SK-MEL-5 (cell line): Measurements from ENCODE around the gene NPNT. TPM values are rescaled to one million over a fixed set of nuclear protein-coding genes. Genes with fewer than 3 reads are reported as not detected.
A peak's percentile ranks its signal among the peaks of the same experiment; 100 is the strongest.

Source experiments
- DNase-seq: peaks from one replicate; pipeline ENCODE4 v3.0.0-alpha.2; 2016; ENCODE audit warnings: low read depth, low spot score
- in situ Hi-C: cut with HindIII; loops from 2 replicates; pipeline ENCODE4 v1.10.0; 2016; ENCODE audit warnings: low sequenced_read_pairs, high pct_unique_total_duplicates, low pct_unique_long_range_greater_than_20kb
- total RNA-seq: library from RNA; depleted of rRNA; stranded (reverse); fragments of >200 nt; shearing (Covaris generic); gene quantifications from 2 replicates; pipeline ENCODE4 v1.2.3, GENCODE V29; 2014

Gene NPNT
- total RNA-seq, 1 experiment from 2014 or later, result not detected

DNA sequence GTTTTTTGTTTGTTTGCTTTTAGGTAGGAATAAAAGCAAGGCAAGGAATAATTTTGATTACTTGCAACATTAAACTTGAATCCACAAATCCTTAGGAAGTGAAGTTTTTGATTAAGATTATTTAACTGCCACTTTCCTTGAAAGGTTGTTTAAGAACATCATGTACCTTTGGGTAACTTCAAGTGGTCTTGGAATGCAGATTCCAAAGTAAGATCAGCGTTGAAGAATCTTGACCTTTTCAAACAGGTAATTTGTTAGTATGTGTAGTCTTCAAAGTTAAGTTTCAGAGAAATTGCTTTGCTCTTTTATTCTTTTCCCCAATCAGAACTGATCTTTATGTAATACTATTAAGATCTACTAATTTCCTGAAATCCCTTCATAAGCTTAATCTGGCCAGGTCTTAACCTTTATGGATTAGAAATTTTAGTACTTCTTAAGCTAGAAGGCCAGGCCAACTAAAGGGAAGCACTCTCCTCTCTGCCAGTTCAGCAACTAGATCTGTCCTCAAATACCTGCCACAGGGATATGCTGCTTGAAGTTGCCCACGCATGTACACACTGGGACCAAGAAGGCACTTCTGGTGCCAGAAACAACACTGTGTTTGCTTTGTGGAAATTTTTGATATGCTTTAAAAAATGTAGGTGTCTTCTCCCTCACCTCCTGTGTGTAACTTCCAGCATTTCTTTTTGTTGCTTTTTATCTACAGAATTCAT lies 7.4 kb downstream of the NPNT start:
- DNase-seq, result no peak
- in situ Hi-C loops, result no loop called here

DNA sequence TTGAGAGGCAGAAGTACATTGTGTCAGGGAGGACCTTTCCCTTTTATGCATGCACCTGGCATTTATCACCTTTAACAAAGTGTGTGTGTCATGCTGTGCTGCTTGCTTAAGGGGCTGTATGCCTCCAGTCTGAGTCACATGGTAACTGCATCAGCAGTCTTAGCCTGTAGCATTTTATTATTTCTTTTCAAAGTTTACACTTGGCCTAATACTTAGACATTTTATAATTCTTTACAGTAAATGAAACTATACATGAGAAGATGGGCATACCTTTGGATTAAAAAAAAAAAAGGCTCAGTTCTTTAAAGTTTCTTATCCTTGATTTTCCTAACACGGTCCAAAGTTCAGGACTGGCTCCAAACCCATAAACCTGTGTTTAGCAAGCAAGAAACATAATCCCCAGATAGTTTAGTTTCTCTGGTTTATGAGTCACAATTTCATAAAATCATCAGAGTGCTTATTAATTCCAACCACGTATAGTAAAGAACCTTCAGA lies 14.6 kb downstream of the NPNT start:
- in situ Hi-C loops, result no loop called here
- no peak for DNase-seq

DNA sequence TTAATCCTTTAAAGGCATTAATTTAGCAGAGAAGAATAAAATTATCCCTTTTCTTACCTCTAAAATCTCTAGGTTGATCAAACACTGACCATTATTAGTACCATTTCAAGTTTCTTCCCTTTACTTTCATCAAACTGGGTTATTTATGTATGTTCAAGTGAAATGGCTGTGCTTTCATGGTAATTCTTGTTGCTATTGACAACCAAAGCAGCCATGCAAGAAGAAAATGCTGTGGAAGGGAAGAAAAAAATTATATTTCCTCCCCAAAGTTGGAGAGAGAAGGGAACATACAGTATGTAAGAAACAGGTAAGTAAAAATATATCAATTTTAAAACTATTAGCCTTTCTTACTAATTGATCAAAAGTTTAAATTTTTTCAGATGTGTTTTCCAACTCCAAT lies 16.2 kb downstream of the NPNT start:
- in situ Hi-C loops, result no loop called here
- no peak for DNase-seq

DNA sequence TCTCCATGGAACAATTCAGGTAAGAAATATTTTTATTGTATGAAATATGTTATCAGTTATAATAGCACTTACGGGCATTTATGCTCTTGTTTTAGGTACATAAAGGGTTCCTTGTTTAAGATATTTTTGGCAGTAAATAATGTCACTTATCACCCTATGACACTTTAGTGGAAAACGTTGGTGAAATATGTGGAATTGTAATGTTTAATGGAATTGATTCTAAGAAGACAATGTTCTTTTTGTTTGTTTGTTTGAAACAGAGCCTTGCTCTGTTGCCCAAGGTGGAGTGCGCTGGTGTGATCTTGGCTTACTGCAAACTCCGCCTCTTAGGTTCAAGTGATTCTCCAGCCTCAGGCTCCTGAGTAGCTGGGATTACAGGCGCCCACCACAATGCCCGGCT lies 17.4 kb downstream of the NPNT start:
- in situ Hi-C loops, result no loop called here
- DNase-seq, result peak; percentile 10

DNA sequence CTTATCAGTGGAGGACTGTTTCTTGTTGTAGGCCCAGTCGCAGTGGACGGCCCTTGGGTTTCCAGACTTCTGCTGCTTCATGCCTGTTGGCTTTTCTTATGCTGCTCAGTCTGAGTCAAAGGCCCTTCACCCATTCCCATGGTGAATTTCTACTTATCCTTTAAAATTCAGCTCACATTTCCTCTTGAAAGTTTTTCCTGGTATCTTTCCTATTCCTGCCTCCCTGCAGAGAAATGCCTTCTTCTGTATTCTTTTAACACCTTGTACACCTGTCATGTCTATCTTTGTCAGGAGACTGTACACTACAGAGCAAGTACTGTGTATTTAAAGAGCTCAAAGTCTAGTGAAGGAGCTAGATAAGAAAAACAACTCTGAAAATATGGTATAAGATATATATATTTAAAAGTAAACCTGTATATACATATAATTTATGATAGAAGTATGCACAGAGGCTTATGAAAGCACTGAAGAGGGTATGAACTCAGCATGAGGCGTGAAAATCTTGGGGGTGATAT lies 22.0 kb downstream of the NPNT start:
- DNase-seq, result no peak
- in situ Hi-C loops, result no loop called here

DNA sequence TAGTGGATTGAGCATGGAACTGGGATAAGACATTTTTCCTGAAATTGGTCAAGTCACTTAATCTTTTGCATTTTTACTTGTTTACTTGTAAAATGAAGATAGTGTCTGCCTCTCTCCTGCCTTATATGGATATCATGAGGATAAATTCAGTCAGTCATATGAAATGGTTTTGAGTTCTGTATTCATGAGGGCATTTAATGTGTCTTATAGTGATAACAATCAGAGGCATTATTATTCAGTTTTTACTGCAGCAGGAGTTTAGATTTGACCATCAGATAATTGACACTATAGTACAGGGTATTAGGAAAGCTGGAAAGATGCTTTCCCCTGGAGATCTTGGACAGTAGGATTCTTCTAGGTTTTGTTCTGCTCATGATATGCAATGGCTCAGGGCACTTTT lies 26.0 kb downstream of the NPNT start:
- no peak for DNase-seq
- in situ Hi-C loops, result no loop called here

DNA sequence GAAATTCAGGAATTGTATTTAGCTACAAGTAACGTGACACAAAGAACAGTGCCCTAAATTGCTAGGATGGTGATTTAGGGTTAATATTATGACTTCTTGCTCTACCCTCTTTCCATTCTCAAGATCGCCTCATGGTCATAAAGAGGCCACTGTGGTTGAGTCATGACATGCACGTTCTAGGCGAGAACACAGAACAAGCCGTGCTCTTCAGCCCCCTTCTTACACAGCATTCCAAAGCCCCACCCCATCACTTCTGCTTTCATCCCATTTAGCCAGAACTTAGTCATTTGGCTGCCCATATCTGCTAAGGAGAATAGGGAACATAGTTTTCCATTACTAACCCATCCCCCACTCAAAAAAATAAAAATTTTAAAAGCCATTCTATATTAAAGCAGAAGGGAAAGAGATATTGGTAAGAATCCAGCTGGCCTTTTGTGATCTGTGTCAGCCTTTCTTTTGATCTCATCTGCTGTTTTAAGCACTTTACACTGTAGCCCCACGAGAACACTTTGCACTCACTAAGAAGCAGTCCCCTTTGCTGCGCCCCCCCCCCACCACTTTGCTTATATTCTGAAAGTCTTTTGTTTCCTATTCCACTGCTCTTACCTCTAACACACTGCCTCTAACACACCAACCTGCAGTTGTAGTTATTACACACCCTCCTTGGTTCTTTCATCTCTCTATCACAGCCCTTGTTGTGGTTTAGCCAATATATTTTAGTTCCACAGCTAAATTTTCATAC lies 28.4 kb downstream of the NPNT start:
- peak; percentile 4 for DNase-seq
- in situ Hi-C loops, result no loop called here

DNA sequence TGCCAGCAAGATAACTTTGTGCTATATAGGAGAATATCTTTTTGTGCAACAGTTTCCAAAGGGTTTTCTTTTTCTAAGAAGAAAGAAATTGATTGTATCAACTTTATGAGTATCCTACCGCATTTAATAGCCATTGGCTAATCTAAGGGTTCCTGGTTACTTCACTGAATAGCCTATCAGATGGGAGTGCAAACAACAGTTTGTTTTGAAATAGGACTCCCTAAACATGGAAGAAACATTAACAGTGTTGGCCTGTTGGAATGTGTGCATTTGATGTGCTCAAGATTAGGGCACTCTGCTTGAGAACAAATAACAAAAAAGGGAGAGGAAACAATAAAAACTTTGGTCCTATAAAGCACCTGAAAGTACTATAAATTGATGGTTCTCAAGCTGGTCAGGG lies 29.1 kb downstream of the NPNT start:
- no peak for DNase-seq
- in situ Hi-C loops, result no loop called here

DNA sequence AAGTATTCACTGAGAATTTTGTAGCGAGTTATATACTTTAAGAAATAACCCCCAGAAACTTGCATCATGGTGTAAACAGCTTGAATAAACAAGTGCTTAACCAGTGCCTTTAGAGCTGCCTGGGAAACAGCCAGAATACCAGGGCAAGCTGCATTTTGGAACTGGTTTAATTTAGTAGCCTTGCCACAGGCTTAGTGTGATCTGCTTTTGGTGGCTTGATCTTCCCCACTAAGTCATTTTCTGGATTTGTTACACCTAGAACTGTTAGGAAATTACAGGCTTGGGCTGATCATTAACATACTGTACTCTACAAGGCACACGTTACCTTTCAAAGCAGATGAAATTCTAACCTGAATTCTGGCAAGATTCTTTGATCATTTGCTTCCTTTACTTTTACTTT lies 35.4 kb downstream of the NPNT start:
- no peak for DNase-seq
- in situ Hi-C loops, result no loop called here

DNA sequence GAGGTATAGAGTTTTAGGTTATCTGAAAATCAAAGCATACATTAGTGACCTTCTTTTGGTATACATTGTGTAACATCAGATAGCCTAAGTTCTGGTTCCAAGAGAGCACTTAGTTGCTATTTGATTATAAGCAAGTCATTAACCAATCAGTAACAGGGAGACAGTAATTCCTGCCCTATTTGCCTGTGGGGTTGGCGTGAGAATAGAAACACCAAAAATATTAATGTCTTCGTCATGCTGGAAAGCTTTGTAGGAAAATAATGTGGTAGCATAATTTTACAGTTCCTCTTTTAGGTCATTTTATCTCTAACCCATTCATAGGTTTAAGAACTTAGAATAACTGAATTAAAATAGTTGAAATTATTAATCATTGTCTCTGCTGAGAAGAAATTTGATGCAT lies 37.8 kb downstream of the NPNT start:
- in situ Hi-C loops, result no loop called here
- DNase-seq, result no peak

DNA sequence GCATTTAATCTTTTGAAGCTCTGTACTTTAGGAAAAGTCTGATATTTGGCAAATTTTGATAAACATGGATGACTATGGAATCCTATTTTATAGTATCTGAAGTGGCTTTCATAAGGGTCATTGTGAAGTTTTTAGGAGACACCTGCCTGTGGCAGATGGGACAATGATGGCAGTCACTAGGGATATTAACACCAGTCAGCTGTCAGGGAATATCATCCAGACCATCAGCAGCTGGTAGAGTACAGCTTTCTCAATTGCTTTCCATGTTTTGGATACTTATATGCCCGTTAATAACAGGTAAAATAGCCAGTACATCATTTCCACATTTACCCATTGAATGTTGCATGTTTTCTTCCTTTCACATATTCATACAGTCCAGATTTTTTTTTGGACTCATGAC lies 39.1 kb downstream of the NPNT start:
- no peak for DNase-seq
- in situ Hi-C loops, result no loop called here

DNA sequence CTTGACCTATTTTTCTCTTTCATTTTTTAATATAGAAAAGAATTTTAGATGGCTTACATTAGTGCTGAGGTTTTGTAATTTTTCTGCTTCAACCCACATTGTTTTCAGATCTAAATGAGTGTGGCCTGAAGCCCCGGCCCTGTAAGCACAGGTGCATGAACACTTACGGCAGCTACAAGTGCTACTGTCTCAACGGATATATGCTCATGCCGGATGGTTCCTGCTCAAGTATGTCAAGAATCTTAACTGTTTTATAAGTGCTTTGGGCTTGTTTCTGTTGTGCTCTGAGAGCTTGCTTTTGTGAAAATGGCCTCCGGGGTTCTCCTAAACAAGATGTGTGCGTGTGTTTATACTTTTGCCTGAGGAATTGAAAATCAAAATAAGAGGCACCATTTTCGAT lies 41.6 kb downstream of the NPNT start:
- no peak for DNase-seq
- in situ Hi-C loops, result no loop called here

DNA sequence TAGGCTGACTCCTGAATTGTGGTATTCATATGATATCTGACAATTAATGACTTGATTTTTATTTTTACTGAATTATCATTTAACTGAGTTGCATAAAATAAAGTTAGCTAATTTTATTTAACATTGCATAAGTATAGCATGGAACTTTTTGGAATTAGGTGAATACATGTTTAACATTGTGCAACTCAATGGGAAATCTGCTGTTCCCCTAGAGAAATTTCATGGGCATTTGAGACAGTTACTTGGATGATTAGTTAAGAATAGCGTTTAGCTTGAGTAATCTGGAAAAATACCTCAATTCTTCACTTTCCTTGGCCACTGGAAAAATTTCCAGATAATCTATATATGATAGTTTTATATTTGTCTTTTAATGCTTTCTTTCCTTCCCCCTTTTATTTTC lies 42.5 kb downstream of the NPNT start:
- no peak for DNase-seq
- in situ Hi-C loops, result no loop called here

DNA sequence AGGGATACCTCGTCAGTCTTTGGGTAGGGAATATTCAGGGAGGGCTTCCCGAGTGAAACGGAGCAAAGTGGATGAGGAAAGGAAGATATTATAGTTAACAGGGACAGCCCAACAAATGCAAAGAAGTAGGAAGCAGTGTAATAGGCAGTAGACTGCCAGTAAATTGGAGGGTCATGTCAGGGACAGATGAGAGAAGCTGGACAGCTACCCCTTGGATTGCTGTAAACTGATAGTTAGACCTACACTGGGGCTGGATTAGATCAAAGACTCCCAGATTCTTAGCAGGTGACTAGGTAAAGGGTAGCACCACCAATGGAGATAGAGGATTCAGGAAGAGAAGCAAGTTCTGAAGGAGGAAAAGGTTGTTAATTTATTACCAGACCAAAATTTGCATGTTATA lies 48.0 kb downstream of the NPNT start:
- no peak for DNase-seq
- in situ Hi-C loops, result no loop called here

DNA sequence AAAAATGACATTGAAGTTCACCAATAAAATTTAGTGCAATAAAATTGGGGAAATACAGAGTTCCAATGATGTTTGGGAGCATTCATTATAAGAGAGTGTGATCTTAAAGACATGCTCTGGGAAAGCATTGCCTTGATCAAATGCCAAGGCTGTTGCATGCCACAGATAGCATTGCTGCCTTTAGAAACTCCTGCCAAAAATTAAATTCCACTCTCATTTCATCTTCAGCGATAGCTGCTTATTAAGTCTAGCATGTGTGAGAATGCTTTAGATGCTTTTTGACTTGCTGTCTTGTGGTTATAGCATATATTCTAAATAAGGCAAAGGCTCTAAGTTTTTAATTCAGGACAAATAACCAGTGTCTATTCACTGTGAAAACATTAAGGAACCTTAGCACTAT lies 49.3 kb downstream of the NPNT start:
- DNase-seq, result no peak
- in situ Hi-C loops, result no loop called here

DNA sequence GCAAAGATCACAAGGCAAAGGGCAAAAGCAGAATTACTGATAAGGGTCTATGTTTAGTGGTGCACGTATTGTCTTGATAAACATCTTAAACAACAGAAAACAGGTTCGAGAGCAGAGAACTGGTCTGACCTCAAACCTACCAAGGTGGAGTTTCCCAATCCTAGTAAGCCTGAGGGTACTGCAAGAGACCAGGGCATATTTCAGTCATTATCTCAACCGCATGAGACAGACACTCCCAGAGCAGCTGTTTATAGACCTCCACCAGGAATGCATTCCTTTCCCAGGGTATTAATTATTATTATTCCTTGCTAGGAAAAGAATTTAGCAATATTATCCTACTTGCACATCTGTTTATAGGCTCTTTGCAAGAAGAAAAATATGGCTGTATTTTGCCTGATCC lies 51.5 kb downstream of the NPNT start:
- DNase-seq, result no peak
- in situ Hi-C loops, result no loop called here

DNA sequence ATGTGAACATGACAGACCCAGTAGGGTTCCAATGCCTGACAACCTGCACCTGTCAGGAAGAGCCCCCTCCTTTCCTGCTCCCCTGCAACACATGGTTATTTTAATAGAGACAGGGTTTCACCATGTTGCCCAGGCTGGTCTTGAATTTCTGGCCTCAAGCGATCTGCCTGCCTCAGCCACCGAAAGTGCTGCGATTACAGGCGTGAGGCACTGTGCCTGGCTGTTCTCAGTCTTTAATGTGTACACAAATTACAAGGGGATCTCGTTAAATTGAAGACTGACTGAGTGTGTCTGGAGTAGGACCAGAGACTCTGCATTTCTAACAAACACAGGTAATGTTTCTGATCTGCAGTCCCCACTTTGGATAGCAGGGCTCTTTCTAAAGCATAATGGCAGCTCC lies 55.4 kb downstream of the NPNT start:
- no peak for DNase-seq
- in situ Hi-C loops, result no loop called here

DNA sequence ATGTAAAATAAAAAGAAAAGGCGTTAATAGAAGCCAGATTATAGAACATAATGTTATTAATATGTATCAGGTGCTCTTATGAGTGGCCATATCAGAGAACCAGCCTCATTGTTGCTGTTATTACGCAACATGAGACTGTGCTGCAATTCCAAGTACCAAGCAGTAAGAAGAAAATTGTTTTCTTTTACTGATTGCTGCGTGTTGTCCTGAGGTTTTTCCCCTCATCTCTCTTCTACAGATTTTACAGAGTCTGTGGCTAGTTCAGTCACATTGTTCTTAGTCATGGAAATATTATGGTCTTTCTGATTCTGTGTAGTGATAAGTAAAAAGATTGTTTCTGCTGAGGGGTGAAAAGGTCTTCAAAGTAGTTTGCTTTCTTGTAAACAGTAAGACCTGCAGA lies 55.9 kb downstream of the NPNT start:
- in situ Hi-C loops, result no loop called here
- DNase-seq, result no peak

DNA sequence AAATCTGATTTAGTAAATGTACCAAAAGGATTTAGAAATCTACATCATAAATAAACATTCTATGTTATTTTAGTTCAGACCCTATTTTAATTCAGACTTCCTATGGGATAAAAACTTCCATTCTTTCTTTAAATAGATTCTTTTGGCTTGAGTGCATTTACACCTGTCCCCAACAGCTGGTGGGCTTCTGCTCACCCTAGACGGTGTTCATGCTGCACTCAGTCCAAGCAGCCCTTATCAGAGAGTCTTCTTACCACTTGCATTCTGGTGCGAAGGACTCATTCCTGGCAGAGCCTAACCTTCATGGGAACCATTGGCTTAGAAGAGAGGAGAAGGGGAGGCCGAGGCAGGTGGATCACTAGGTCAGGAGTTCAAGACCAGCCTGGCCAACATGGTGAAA lies 57.3 kb downstream of the NPNT start:
- in situ Hi-C loops, result no loop called here
- no peak for DNase-seq
